ENCODE data around the gene SLC25A19. TPM values are rescaled to one million over a fixed set of nuclear protein-coding genes. Genes with fewer than 3 reads are reported as not detected.

The SLC25A19 gene
- total RNA-seq, 2 donors from 2014 or later = 13.7 to 15.1 TPM

DNA sequence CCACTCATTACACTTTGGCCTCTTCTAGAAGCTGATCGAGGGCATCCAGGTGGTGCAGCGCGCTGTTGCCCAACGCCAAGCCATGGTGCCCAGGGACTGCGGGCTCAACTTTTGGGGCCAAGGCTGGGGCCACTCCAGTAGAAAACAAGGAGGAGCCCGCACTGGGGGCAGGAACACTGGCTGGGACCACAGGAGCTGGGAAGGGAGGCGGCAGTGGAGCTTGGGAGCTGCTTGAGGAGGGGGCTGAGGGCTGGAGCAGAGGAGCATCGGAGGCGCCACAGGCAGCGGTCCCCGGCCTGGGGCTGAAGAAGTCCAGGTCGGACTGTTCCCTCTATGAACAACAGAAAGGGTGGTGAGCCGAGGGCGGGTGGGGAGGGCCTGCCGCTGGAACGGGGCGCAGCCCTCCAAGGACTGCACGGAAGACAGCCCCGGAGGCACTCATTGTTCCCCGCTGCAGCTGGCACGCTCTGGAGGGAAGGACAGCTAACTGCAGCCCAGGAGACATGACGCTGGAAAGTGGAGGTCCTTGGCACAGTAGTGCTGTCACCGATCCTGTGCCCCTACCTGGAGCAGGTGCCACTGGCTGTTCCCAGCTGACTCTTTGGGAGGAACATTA is 49.3 kb downstream of the SLC25A19 start:
- no peaks in the 10 kb centered on the region for H3K9me3 ChIP-seq (ENCODE audit: control insufficient read depth, low read length, poor library complexity, severe bottlenecking)
- Mint-ChIP-seq H3K27me3 (no peaks in the 10 kb centered on the region), H3K27ac (peak overlapping the region; percentile 73), H3K4me3 (peak overlapping the region; percentile 45), H3K4me1 (peaks cover 36% of the 10 kb centered on the region), H3K36me3 (ENCODE audit: low read depth) (peaks cover 5% of the 10 kb centered on the region)
- DNase-seq = no peak
- no peak for ATAC-seq

DNA sequence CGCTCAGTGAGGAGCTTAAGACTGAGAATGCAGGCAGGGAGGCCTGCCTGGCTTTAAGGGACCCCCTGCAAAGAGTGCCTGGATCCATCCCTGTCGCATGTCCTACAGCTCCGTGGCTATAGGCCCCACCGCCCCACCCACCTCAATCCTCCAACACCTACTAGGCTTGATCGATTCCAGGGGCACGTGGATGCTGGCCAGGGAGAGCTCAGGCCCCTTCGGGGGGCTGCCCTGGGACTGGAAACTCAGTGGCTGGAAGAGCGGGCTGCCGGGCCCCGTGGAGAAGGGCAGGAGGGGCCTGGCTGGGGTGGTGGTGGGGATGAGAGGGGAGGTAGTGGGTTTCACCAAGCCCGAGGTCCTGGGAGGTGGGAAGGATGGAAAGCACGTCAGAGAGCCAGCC is 50.0 kb downstream of the SLC25A19 start:
- no peak for DNase-seq
- H3K27ac Mint-ChIP-seq = peak overlapping the region; percentile 96
- H3K4me3 Mint-ChIP-seq = peak overlapping the region; percentile 93
- peaks cover 32% of the 10 kb centered on the region for H3K4me1 Mint-ChIP-seq
- H3K36me3 Mint-ChIP-seq (ENCODE audit: low read depth) = peaks cover 5% of the 10 kb centered on the region
- ATAC-seq = no peak
- H3K9me3 ChIP-seq (ENCODE audit: control insufficient read depth, low read length, poor library complexity, severe bottlenecking) = no peaks in the 10 kb centered on the region
- no peaks in the 10 kb centered on the region for H3K27me3 Mint-ChIP-seq

DNA sequence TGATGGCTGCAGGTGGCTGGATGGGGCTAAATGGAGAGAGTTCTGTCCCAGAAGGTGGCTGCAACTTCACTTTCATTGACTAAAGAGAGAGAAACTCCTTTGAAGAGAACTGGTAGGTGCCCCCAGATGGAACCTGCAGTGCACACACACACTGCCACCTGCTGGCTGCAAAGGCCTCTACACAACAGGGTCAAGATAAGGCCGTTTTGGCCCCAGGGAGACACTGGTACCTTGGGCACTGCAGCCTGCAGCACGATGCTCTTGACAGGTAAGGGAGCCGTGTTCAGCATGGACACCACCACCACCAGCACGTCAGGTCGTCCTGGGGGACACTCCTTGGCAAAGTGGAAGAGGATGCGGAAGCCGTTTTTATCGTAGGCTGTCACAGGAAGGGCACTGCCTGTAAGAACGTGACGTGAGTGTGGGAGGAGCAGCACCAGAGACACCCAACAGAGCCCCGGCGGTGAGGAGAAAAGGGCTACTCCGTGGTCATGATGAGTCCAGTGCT is 50.5 kb downstream of the SLC25A19 start:
- peak overlapping the region; percentile 96 for H3K27ac Mint-ChIP-seq
- no peaks in the 10 kb centered on the region for H3K27me3 Mint-ChIP-seq
- H3K9me3 ChIP-seq (ENCODE audit: control insufficient read depth, low read length, poor library complexity, severe bottlenecking) = no peaks in the 10 kb centered on the region
- peak overlapping the region; percentile 93 for H3K4me3 Mint-ChIP-seq
- ATAC-seq = peak; percentile 62
- peaks cover 5% of the 10 kb centered on the region for H3K36me3 Mint-ChIP-seq (ENCODE audit: low read depth)
- H3K4me1 Mint-ChIP-seq = peaks cover 32% of the 10 kb centered on the region
- peak; percentile 42 to 44 (median 43) for DNase-seq

DNA sequence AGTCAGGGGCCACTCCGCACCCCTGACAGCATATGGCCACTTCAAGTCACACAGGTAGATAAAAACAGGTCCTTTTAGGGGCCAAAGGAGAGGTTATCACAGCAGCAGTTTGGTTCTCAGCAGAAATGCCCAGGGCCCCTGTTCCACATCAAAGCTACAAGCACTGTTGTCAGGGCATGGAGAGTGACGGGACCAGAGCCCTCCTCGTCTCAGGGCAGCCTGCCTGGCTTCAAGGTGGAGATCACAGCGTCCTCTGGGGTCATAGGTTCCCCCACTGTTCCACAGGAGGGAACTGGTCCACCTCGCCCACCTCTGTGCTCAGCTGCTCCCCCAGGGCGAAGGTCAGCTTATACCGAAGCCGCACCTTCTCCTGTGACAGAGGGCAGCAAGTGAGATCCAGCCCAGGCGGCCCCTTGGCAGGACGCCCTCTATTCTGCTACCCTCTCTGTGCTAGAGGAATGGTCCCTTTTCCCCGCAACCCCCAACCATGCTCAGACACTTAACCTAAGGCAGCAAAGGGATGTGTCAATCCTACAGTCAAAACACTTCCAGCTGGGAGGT is 51.1 kb downstream of the SLC25A19 start:
- no peak overlapping the region for H3K4me3 Mint-ChIP-seq
- H3K27ac Mint-ChIP-seq = peak overlapping the region; percentile 96
- H3K36me3 Mint-ChIP-seq (ENCODE audit: low read depth) = peaks cover 7% of the 10 kb centered on the region
- no peak for DNase-seq
- H3K4me1 Mint-ChIP-seq = peaks cover 27% of the 10 kb centered on the region
- ATAC-seq = no peak
- H3K27me3 Mint-ChIP-seq = no peaks in the 10 kb centered on the region
- no peaks in the 10 kb centered on the region for H3K9me3 ChIP-seq (ENCODE audit: control insufficient read depth, low read length, poor library complexity, severe bottlenecking)

DNA sequence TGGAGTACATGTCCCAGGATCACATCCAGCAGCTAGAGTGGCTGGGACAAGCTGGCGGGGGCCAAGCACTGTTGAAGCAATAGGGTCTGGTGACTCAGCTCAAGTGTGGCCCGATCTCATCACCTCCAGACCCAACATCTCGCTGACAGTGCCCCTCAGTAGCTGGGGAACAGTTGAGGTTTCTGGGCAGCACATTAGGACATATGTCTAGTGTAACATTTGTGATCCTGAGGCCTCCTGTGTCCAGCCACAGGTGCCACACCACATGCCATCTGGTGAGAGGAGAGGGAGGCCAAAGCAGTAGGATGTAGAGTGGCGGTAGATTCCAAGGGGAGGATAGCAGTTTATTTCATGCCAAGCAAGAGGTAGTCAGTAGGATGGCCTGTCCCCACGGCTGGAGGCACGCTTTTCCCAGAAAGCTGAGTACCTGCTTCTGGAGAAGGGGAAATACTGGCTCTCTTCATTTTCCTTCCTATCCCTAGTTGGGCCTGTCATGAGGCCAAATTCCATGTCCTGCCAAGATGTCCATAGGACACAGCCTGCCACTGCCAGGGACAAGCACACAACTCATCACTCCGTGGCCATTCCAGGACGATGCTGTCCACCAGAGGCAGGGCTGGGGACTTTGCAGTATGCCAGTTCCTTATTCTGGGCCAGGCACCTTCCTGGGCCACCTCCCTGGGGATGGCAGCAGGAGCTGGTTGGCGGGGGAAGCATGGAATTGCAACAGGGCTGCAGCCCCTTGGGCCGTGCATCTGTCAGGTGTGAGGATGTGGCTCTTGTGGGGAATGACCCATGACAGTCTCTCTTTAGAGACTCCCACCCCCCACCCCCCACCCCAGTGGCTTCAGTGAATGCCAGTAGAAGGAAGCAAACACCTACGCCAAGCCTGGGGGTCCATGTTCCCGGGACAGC is 51.9 kb downstream of the SLC25A19 start:
- no peaks in the 10 kb centered on the region for H3K9me3 ChIP-seq (ENCODE audit: control insufficient read depth, low read length, poor library complexity, severe bottlenecking)
- DNase-seq (no peak), ATAC-seq (no peak)
- Mint-ChIP-seq H3K4me1 (peaks cover 23% of the 10 kb centered on the region), H3K27me3 (no peaks in the 10 kb centered on the region), H3K4me3 (peak overlapping the region; percentile 31), H3K36me3 (ENCODE audit: low read depth) (peaks cover 10% of the 10 kb centered on the region), H3K27ac (no peak overlapping the region)

DNA sequence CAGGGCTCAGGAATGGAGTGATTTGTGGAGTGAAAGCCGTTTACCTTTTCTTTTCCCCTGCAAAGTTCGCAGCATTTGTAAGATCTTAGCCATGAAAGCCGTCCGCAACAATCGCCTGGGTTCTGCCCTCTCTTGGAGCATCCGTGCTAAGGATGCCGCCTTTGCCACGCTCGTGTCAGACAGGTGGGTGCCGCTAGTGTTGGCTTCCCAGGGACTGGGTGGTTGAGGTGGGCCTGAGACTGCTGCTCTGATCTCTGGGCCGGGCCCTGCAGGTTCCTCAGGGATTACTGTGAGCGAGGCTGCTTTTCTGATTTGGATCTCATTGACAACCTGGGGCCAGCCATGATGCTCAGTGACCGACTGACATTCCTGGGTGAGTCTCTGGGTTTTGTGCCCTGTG is 56.4 kb downstream of the SLC25A19 start:
- DNase-seq = no peak
- no peak for ATAC-seq
- Mint-ChIP-seq H3K27me3 (no peaks in the 10 kb centered on the region), H3K4me1 (no peaks in the 10 kb centered on the region), H3K27ac (no peak overlapping the region), H3K4me3 (no peak overlapping the region), H3K36me3 (ENCODE audit: low read depth) (peaks cover 8% of the 10 kb centered on the region)
- H3K9me3 ChIP-seq (ENCODE audit: control insufficient read depth, low read length, poor library complexity, severe bottlenecking) = no peaks in the 10 kb centered on the region

DNA sequence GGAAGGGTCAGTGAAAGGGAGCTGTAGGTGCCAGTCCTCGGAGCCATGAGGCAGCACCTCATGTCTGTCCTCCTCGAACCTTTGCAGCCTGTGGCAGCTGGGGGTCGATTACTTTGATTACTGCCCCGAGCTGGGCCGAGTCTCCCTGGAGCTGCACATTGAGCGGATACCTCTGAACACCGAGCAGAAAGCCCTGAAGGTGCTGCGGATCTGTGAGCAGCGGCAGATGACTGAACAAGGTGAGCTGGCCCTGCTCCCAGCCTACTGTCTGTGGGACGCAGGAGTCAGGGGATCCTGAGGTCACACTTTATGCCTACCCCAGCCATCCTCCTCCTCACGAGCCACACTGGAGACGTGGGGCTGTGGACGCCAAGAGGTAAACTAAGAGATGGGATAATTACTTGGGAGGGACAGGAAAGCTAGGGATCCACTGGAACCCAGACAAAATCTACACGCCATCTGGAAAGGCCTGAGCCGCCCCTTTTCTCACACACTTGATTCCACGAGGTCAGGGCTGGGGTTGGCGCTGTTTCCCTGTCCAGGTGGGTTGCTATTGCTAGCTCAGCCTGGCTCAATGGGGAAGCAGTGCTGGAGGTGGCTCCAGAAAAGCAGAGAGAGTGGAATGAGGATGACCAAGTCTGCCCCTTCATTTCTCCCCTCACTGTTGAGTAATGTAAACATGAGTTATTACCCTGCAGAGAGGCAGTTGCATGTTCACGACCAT is 57.3 kb downstream of the SLC25A19 start:
- H3K36me3 Mint-ChIP-seq (ENCODE audit: low read depth) = peaks cover 8% of the 10 kb centered on the region
- ATAC-seq (no peak), DNase-seq (no peak)
- no peak overlapping the region for H3K4me3 Mint-ChIP-seq
- no peaks in the 10 kb centered on the region for H3K27me3 Mint-ChIP-seq
- H3K9me3 ChIP-seq (ENCODE audit: control insufficient read depth, low read length, poor library complexity, severe bottlenecking) = no peaks in the 10 kb centered on the region
- no peak overlapping the region for H3K27ac Mint-ChIP-seq
- no peaks in the 10 kb centered on the region for H3K4me1 Mint-ChIP-seq

DNA sequence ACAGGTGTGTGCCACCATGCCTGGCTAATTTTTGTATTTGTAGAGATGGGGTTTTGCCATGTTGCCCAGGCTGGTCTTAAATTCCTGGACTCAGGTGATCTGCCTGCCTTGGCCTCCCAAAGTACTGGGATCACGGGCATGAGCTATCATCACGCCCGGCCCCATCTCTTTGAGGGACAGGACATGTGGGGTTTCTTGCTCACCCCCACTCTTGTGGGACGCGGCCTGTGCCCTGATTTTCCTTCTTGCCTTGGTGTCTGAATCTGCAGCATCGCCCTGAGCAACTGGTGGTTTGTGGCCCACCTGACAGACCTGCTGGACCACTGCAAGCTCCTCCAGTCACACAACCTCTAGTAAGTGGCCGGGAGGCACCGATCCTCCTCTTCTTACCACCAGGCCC is 58.2 kb downstream of the SLC25A19 start:
- ATAC-seq = no peak
- Mint-ChIP-seq H3K36me3 (ENCODE audit: low read depth) (peaks cover 8% of the 10 kb centered on the region), H3K27ac (no peak overlapping the region)

DNA sequence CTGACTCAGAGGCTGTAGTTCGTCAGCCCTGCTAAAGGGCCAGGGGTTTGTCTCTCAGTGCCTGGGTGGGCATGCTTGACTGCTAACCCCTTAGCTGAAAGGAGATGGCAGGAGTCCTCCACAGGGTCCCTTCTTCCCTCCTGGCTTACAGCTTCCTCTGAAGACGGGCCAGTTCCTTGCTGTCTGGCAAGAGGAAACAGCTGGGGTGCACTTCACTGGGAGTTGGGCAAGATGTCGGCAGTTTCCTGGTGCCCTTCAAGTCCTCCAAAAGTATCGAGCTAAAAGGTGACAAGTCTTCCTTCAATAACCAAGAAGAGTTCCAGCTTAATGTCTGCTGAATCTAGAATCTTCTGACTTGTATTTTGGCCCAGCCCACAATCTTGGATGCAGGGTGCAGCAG is 60.4 kb downstream of the SLC25A19 start:
- Mint-ChIP-seq H3K4me3 (no peak overlapping the region), H3K27me3 (no peaks in the 10 kb centered on the region), H3K27ac (no peak overlapping the region), H3K36me3 (ENCODE audit: low read depth) (peaks cover 6% of the 10 kb centered on the region), H3K4me1 (no peaks in the 10 kb centered on the region)
- no peak for ATAC-seq
- H3K9me3 ChIP-seq (ENCODE audit: control insufficient read depth, low read length, poor library complexity, severe bottlenecking) = no peaks in the 10 kb centered on the region
- DNase-seq = no peak

More for the DNA sequence above, 58.2 kb downstream of the SLC25A19 start:
- DNase-seq = no peak
- no peaks in the 10 kb centered on the region for H3K4me1 Mint-ChIP-seq
- no peaks in the 10 kb centered on the region for H3K27me3 Mint-ChIP-seq
- no peak overlapping the region for H3K4me3 Mint-ChIP-seq
- H3K9me3 ChIP-seq (ENCODE audit: control insufficient read depth, low read length, poor library complexity, severe bottlenecking) = no peaks in the 10 kb centered on the region

DNA sequence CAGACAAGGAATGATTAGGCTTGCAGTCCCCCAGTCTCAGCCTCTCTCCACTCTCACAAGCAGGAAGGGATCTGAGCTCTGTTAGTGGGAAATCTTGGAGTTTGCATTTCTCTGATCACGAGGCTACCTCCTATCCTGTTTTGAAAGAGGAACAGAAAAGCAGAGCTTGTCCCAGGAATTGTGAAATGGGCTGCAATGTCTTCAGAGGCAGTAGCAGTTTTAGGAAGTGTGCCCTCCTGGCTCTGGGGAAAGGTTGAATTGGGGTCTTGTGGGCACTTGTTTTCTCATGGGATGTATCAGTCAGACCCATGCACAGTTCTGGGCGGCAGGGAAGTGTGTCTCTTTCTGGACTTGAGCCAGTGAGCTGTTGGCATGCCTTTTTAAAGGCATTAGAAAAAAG is 60.9 kb downstream of the SLC25A19 start:
- Mint-ChIP-seq H3K4me1 (no peaks in the 10 kb centered on the region), H3K27me3 (no peaks in the 10 kb centered on the region), H3K4me3 (no peak overlapping the region), H3K36me3 (ENCODE audit: low read depth) (peaks cover 6% of the 10 kb centered on the region), H3K27ac (no peak overlapping the region)
- DNase-seq (no peak), ATAC-seq (no peak)
- H3K9me3 ChIP-seq (ENCODE audit: control insufficient read depth, low read length, poor library complexity, severe bottlenecking) = no peaks in the 10 kb centered on the region

DNA sequence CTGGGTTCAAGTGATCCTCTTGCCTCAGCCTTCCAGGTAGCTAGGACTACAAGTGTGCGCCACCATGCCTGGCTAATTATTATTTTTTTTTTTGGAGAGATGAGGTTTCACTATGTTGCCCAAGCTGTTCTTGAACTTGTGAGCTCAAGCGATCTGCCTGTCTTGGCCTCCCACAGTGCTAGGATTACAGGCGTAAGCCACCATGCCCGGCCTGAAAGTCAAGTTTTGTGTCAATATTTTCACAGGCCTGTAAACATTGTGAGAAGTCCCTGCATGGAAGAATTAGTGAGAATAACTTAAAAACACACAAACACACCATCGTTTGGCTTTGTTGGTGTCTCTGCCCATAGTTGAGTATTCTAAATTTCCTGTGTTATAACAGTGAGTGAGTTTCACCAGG is 61.5 kb downstream of the SLC25A19 start:
- Mint-ChIP-seq H3K4me3 (no peak overlapping the region), H3K27me3 (no peaks in the 10 kb centered on the region), H3K36me3 (ENCODE audit: low read depth) (peaks cover 3% of the 10 kb centered on the region), H3K4me1 (no peaks in the 10 kb centered on the region), H3K27ac (no peak overlapping the region)
- H3K9me3 ChIP-seq (ENCODE audit: control insufficient read depth, low read length, poor library complexity, severe bottlenecking) = no peaks in the 10 kb centered on the region
- ATAC-seq (no peak), DNase-seq (no peak)

DNA sequence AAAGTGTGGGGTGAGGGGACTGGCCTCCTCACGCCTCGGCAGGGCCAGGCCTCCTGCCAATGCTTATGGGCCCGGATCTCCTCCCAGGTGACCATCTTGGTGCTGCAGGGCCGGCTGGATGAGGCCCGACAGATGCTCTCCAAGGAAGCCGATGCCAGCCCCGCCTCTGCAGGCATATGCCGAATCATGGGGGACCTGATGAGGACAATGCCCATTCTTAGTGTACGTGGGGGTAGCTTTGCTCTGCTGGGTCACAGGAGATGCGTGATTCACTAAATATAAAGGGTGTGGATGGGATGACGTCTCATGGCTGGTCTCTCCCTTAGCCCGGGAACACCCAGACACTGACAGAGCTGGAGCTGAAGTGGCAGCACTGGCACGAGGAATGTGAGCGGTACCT is 64.2 kb downstream of the SLC25A19 start:
- ATAC-seq = no peak
- H3K36me3 Mint-ChIP-seq (ENCODE audit: low read depth) = peaks cover 4% of the 10 kb centered on the region

More for the DNA sequence above, 64.2 kb downstream of the SLC25A19 start:
- Mint-ChIP-seq H3K4me1 (peaks cover 5% of the 10 kb centered on the region), H3K4me3 (no peak overlapping the region), H3K27me3 (no peaks in the 10 kb centered on the region), H3K27ac (no peak overlapping the region)
- no peak for DNase-seq
- H3K9me3 ChIP-seq (ENCODE audit: control insufficient read depth, low read length, poor library complexity, severe bottlenecking) = no peaks in the 10 kb centered on the region

Data from T-helper 17 cell (primary cell).